MV-4-11 (cell line): Measurements from ENCODE around the gene SPEM1.

ENCODE experiments used
- DNase-seq: peaks from one replicate; lab custom pipeline; 2025; lab: John Stamatoyannopoulos, UW

Gene SPEM1

GRCh38 chr17:7398612-7399011 lies 21.5 kb upstream of the SPEM1 start:
- DNase-seq: no peak

- no peak for DNase-seq
Measured at GRCh38 chr17:7403043-7403726, 16.9 kb upstream of the SPEM1 start.

- DNase-seq: no peak
Measured at GRCh38 chr17:7403727-7403976, 16.5 kb upstream of the SPEM1 start.

GRCh38 chr17:7403977-7404736 lies 16.0 kb upstream of the SPEM1 start, which contains the start of gene TMEM256:
TSS of gene TMEM256 (minus strand) at chr17:7404097. CDS start at chr17:7404084, 13 bp downstream.
- peak; percentile 99 for DNase-seq

DNA sequence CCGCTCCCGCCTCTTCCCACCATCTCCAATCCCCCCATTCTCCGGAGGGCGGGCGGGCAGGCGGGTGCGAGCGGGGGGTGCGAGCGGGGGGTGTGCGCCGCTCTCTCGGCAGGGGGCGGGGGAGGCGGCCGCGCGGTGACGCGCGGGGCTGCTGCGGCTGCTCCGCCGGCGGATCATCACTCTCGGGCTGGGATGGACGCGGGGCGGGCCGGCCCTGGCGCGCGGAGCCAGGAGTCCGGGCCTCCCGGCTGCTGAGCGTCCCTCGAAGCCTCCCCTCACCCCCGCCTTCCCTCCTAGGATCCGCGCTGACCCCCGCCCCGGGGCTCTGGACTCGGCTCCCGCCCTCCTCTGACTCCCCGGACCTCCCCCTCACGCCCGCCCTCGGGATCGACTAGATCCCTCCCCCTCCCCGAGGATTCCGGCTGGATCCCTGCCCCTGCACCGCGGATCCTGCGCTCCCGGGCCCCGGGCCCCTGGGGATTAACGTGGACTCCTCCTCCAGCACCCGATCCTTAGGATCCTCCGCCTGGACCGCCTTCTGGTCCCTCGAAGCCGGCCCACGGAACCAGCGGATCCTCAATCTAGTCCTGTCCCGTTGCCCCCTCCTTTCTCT lies 15.3 kb upstream of the SPEM1 start:
- no peak for DNase-seq

- DNase-seq: no peak
Measured at GRCh38 chr17:7405350-7406234, 14.5 kb upstream of the SPEM1 start.

GRCh38 chr17:7406235-7406825 lies 13.8 kb upstream of the SPEM1 start:
- DNase-seq: no peak

DNA sequence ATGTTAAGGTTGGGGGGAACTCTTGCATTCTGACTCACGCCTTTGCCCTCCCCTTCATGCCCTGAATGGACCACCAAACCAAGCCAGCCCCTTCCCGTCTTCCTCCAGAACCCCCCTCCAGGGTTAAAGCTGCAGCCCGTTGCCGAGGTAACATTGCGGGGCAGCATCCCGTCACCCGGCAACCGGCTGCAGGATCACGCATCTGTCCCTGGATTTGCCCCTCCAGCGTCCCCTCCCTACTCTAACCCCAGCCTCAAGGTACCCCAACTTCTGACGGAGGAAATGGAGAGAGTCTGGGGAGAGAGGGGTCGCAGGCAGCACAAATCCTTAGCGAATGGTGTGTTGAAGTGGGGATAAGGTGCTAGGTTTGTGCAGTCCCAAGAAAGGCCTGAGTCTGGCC lies 13.0 kb upstream of the SPEM1 start:
- DNase-seq: no peak

DNA sequence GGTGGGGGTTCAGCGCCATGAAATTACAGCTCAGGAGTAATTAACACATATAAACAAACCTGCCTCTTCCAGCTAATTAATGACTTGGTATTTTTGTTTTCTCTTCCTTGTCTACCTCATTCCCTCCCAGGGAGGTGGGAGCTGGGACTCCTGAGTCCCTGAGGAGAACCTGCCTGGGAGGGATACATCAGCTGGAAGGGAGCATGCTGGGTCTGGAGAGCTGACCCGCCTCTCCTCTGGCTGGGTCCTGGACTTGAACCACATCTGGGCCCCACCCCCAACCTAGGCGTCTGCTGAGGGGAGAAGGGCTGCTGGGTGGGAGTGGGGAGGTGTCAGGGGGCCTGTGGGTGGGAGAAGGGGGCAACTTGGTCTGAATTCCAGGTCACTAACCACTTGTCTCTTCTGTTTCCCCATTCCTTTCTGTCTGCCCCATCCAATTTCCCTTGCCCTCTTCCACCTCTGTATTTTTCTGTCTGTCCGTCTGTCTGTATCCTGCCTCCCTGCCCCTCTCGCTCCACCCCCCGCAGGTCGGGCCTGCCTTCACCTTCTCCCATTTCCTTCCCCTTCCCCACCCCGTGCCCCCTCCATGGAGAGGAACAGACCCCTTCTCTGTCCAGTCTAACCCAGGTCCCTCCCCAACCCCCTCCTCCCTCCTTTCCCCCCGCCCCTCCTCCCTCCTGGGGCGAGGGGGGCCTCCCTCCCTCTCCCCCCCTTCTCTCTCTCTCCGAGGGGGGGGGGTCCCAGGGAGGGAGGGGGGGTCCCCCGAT lies 12.5 kb upstream of the SPEM1 start, which contains the start of gene NLGN2:
TSS of gene NLGN2 (plus strand) at position 361 of the 767 bp plus-strand sequence. CDS start 411 bp downstream, outside the sequence.
- no peak for DNase-seq

GRCh38 chr17:7408252-7408727 lies 11.8 kb upstream of the SPEM1 start:
- no peak for DNase-seq

GRCh38 chr17:7408863-7409262 lies 11.3 kb upstream of the SPEM1 start:
- no peak for DNase-seq

- no peak for DNase-seq
Measured at GRCh38 chr17:7409716-7410115, 10.4 kb upstream of the SPEM1 start.

- no peak for DNase-seq
Measured at GRCh38 chr17:7410634-7411426, 9.3 kb upstream of the SPEM1 start.

DNA sequence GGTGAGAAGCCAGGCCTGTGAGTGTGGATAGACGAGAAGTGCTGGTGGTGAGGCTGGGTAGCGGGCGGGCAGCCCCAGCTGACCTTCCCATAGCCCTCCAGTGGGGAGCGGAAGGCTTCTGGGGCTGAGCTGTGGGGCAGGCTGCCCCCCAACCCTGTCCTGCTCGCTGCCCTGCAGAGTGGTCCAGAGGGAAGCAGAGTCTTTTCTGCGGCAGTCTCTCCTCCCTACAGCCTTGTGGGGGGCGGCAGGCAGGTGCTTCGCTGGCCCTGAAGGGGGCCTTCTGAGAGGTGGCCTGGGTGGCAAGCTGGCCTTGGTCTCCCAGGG lies 8.7 kb upstream of the SPEM1 start:
- no peak for DNase-seq

DNA sequence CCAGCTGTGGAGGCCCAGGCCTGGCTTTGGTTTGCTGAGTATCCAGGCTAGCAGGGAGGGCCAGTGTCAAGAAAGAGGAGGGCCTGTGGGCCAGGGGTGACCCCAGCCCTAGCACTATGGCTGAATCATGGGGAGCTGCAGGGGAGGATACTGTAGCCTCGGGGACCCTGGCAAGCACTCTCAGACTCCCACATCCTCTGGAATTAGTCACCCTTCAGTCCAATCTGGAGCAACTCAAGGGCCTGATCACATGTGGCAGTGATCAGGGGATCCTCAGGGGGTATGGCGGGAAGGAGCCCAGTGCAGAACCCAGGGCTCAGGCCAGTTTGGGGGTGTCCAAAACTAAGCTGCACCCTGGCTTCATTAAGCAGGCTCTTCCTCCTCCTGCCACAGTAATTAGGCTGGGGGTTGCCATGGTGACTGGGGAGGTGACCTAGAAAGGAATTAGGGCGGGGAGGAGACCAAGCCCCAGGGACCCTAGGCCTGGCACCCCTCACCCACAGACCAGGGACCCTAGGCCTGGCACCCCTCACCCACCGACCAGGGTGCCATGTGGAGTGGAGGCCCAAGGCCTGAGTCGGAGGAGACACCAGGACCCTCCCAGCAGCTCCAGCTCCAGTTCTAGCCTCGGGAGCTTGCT lies 6.7 kb upstream of the SPEM1 start:
- no peak for DNase-seq

GRCh38 chr17:7414837-7415236 lies 5.3 kb upstream of the SPEM1 start:
- no peak for DNase-seq

DNA sequence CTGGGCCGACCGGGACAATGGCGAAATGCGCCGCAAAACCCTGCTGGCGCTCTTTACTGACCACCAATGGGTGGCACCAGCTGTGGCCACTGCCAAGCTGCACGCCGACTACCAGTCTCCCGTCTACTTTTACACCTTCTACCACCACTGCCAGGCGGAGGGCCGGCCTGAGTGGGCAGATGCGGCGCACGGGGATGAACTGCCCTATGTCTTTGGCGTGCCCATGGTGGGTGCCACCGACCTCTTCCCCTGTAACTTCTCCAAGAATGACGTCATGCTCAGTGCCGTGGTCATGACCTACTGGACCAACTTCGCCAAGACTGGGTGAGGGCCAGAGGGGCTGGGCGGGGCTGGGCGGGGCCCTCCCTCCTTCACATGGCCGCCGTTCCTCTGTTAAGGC lies 4.3 kb upstream of the SPEM1 start:
- DNase-seq: no peak

- no peak for DNase-seq
Measured at GRCh38 chr17:7416323-7416722, 3.8 kb upstream of the SPEM1 start.

DNA sequence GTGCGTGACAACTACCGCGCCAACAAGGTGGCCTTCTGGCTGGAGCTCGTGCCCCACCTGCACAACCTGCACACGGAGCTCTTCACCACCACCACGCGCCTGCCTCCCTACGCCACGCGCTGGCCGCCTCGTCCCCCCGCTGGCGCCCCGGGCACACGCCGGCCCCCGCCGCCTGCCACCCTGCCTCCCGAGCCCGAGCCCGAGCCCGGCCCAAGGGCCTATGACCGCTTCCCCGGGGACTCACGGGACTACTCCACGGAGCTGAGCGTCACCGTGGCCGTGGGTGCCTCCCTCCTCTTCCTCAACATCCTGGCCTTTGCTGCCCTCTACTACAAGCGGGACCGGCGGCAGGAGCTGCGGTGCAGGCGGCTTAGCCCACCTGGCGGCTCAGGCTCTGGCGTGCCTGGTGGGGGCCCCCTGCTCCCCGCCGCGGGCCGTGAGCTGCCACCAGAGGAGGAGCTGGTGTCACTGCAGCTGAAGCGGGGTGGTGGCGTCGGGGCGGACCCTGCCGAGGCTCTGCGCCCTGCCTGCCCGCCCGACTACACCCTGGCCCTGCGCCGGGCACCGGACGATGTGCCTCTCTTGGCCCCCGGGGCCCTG lies 3.0 kb upstream of the SPEM1 start:
- DNase-seq: no peak
